DOHH2 (cell line): ENCODE results near the gene UXT.

Source experiments
- H3F3A ChIP-seq: fragments of 200-600 bp; sonication (generic), shearing (Covaris generic); 2 replicates; pipeline ENCODE4 v1.6.0; 2016; ENCODE audit warnings: antibody characterized with exemption, mild to moderate bottlenecking; ENCODE audit not compliant: control insufficient read depth, insufficient read depth
- H3K27ac ChIP-seq: fragments of 200-600 bp; sonication (generic); 2 replicates; pipeline ENCODE4 v1.5.1; 2014; ENCODE audit warnings: low read depth, mild to moderate bottlenecking, low read length, moderate library complexity
- H3K27me3 ChIP-seq: fragments of 200-600 bp; sonication (generic); 2 replicates; pipeline ENCODE4 v1.6.1; 2014; ENCODE audit warnings: mild to moderate bottlenecking, low read length, mixed read lengths; ENCODE audit not compliant: control insufficient read depth
- H3K36me3 ChIP-seq: fragments of 200-600 bp; sonication (generic); 2 replicates; pipeline ENCODE4 v1.6.1; 2014; ENCODE audit warnings: mild to moderate bottlenecking, low read length, moderate library complexity, mixed read lengths; ENCODE audit not compliant: control insufficient read depth
- H3K4me1 ChIP-seq: fragments of 200-600 bp; sonication (generic); 2 replicates; pipeline ENCODE4 v1.6.1; 2014; ENCODE audit warnings: mild to moderate bottlenecking, low read length, mixed read lengths; ENCODE audit not compliant: control insufficient read depth
- H3K4me2 ChIP-seq: fragments of 200-600 bp; sonication (generic); 2 replicates; pipeline ENCODE4 v1.6.0; 2014; ENCODE audit warnings: mild to moderate bottlenecking, low read length, moderate library complexity
- H3K4me3 ChIP-seq: fragments of 200-600 bp; sonication (generic); 2 replicates; pipeline ENCODE4 v1.5.1; 2014; ENCODE audit warnings: mild to moderate bottlenecking, low read length, mixed read lengths
- H3K79me2 ChIP-seq: fragments of 200-600 bp; sonication (generic); 2 replicates; pipeline ENCODE4 v1.6.1; 2014; ENCODE audit warnings: mild to moderate bottlenecking, low read length, mixed read lengths; ENCODE audit not compliant: control insufficient read depth
- H3K9me2 ChIP-seq: fragments of 200-600 bp; sonication (generic); replicated peaks from 2 replicates; pipeline ENCODE4 v1.6.1; 2014; ENCODE audit warnings: mild to moderate bottlenecking, low read length, mixed read lengths; ENCODE audit not compliant: control insufficient read depth
- H3K9me3 ChIP-seq: fragments of 200-600 bp; sonication (generic); 2 replicates; pipeline ENCODE4 v1.6.1; 2014; ENCODE audit warnings: antibody characterized with exemption, low read length, mixed read lengths; ENCODE audit not compliant: control insufficient read depth, insufficient read depth
- H4K20me1 ChIP-seq: fragments of 200-600 bp; sonication (generic); 2 replicates; pipeline ENCODE4 v1.6.0; 2014; ENCODE audit warnings: low read depth, mild to moderate bottlenecking, antibody characterized with exemption, low read length, moderate library complexity; ENCODE audit not compliant: control insufficient read depth, insufficient read depth
- EZH2phosphoT487 ChIP-seq: fragments of 200-600 bp; sonication (generic); IDR thresholded peaks from 2 replicates; pipeline ENCODE4 v1.6.1; 2017; ENCODE audit warnings: borderline replicate concordance, mild to moderate bottlenecking, antibody characterized with exemption, low read length, moderate library complexity, mixed read lengths
- TF ChIP-seq, protein P1 (sequence below): fragments of 200-600 bp; sonication (generic); IDR thresholded peaks from one replicate; pipeline ENCODE4 v1.5.1; 2014; ENCODE audit warnings: antibody characterized with exemption, mild to moderate bottlenecking, low read depth, low read length; ENCODE audit not compliant: poor library complexity, severe bottlenecking

Gene UXT

DNA sequence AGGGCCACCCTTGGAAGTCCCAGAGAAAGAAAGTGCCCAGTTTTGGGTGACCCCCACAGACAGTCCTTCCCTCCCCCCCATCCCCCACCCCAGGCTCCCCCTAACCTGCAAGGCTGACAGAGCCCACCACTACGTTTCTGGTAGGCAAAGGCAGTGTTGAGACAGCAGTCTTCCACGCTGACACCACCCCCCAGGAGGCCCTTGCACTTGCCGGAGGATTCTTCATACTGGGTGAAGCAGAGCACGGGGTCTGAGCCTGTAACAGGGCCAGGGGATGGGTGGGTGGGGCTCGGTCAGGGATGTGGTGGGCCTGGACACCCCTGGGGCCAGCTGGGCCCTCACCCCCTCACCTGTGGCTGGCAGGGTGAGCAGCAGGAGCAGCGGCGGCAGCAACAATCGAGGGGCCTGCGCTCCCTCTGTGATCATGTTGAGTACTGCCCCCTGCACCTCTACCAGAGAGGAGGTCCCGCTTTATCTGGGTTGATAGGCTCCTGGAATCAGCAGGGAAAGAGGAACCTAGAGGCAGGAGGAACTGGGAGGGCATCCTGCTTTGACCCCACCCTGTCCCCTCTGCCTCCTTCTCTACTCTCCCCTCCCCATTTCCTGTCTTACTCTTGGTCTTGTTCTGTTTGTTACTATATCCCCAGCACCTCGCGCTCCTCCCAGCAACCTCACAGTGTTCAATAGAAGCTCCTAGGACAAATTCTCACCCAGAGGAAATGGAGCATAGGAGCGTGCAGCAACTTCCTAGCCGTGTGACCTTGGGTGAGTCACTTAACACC is 29.4 kb downstream of the UXT start, which contains the start of gene CFP:
Gene CFP, minus strand, starts transcription at position 512 of the 782 bp plus-strand sequence. Its CDS starts 86 bp downstream, at position 426.
- H3K4me2 ChIP-seq = peak within 1 kb of the TSS; percentile 74
- H3K4me1 ChIP-seq = peaks cover 15% of the 10 kb centered on the region

GRCh38 chrX:47628982-47629381 is 30.0 kb downstream of the UXT start:
- Histone ChIP-seq H3K9me2 (no peaks in the 10 kb centered on the region), H3K27ac (no peak overlapping the region), H3K9me3 (no peaks in the 10 kb centered on the region), H3K36me3 (no peaks in the 10 kb centered on the region), H3K4me2 (no peak overlapping the region), H3K79me2 (no peaks in the 10 kb centered on the region), H3K27me3 (no peaks in the 10 kb centered on the region), H3K4me3 (no peak overlapping the region), H3K4me1 (peaks cover 15% of the 10 kb centered on the region), H3F3A (no peaks in the 10 kb centered on the region), H4K20me1 (no peaks in the 10 kb centered on the region)
- no peak for TF ChIP-seq EZH2phosphoT487
- TF ChIP-seq, protein P1, sequence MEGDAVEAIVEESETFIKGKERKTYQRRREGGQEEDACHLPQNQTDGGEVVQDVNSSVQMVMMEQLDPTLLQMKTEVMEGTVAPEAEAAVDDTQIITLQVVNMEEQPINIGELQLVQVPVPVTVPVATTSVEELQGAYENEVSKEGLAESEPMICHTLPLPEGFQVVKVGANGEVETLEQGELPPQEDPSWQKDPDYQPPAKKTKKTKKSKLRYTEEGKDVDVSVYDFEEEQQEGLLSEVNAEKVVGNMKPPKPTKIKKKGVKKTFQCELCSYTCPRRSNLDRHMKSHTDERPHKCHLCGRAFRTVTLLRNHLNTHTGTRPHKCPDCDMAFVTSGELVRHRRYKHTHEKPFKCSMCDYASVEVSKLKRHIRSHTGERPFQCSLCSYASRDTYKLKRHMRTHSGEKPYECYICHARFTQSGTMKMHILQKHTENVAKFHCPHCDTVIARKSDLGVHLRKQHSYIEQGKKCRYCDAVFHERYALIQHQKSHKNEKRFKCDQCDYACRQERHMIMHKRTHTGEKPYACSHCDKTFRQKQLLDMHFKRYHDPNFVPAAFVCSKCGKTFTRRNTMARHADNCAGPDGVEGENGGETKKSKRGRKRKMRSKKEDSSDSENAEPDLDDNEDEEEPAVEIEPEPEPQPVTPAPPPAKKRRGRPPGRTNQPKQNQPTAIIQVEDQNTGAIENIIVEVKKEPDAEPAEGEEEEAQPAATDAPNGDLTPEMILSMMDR = no peak

More for the DNA sequence above, 29.4 kb downstream of the UXT start, which contains the start of gene CFP:
- Histone ChIP-seq H4K20me1 (no peaks in the 10 kb centered on the region), H3K36me3 (no peaks in the 10 kb centered on the region; the same call in 1 of the 2 replicates), H3K79me2 (no peaks in the 10 kb centered on the region), H3K9me2 (no peaks in the 10 kb centered on the region), H3K27me3 (no peaks in the 10 kb centered on the region), H3K9me3 (no peaks in the 10 kb centered on the region), H3K27ac (peak within 1 kb of the TSS; percentile 15; the same call in 1 of the 2 replicates), H3F3A (no peaks in the 10 kb centered on the region), H3K4me3 (peak within 1 kb of the TSS; percentile 45)
- TF ChIP-seq, protein P1 = no peak
- TF ChIP-seq EZH2phosphoT487 = no peak

- TF ChIP-seq EZH2phosphoT487 = no peak
- TF ChIP-seq, protein P1 = no peak
Measured at GRCh38 chrX:47625365-47625764, 33.6 kb downstream of the UXT start.

More at GRCh38 chrX:47625365-47625764, 33.6 kb downstream of the UXT start:
- H3F3A ChIP-seq = no peaks in the 10 kb centered on the region
- no peaks in the 10 kb centered on the region for H3K79me2 ChIP-seq
- no peaks in the 10 kb centered on the region for H3K9me3 ChIP-seq
- H3K36me3 ChIP-seq = no peaks in the 10 kb centered on the region
- H3K4me2 ChIP-seq = no peak overlapping the region
- peaks cover 22% of the 10 kb centered on the region for H3K4me1 ChIP-seq
- H3K4me3 ChIP-seq = no peak overlapping the region
- no peaks in the 10 kb centered on the region for H4K20me1 ChIP-seq
- no peaks in the 10 kb centered on the region for H3K9me2 ChIP-seq
- peaks cover 7% of the 10 kb centered on the region; the same call in 1 of the 2 replicates for H3K27me3 ChIP-seq
- H3K27ac ChIP-seq = no peak overlapping the region
